Liver (tissue), 3 donors: ENCODE results near the gene DSCAML1.

ENCODE experiments used
- ATF3 ChIP-seq: IDR thresholded peaks from 2 replicates; pipeline ENCODE4 v1.6.1; 2016; ENCODE audit warnings: antibody characterized with exemption
- CTCF ChIP-seq: fragments of 150-350 bp; IDR thresholded peaks from 2 replicates; pipeline ENCODE4 v1.5.1; 2017; ENCODE audit warnings: improper control_type of control experiment, low read depth, low read length; ENCODE audit not compliant: missing input control
- EGR1 ChIP-seq, 2 donors: IDR thresholded peaks; 2 replicates each; pipeline ENCODE4 v1.6.1; 2016 to 2018; ENCODE audit warnings: antibody characterized with exemption in 2 of 2, low read depth in 2 of 2
- FOXA1 ChIP-seq: IDR thresholded peaks from 2 replicates; pipeline ENCODE4 v1.6.1; 2016; ENCODE audit warnings: antibody characterized with exemption
- GABPA ChIP-seq, 2 donors: IDR thresholded peaks in 1 of 2; conservative IDR thresholded peaks in 1 of 2; 2 replicates each; pipeline ENCODE4 v1.6.1; 2016; ENCODE audit warnings: antibody characterized with exemption in 2 of 2, mild to moderate bottlenecking in 1 of 2, moderate library complexity in 1 of 2
- HNF4A ChIP-seq, 2 donors: conservative IDR thresholded peaks; 2 replicates each; pipeline ENCODE4 v1.6.1; 2016; ENCODE audit warnings: antibody characterized with exemption in 2 of 2, mild to moderate bottlenecking in 2 of 2
- JUND ChIP-seq, 2 donors: IDR thresholded peaks; 2 replicates each; pipeline ENCODE4 v1.6.1; 2016; ENCODE audit warnings: antibody characterized with exemption in 2 of 2
- MAX ChIP-seq: IDR thresholded peaks from 2 replicates; pipeline ENCODE4 v1.6.1; 2016; ENCODE audit warnings: antibody characterized with exemption
- REST ChIP-seq: IDR thresholded peaks from 2 replicates; pipeline ENCODE4 v1.6.1; 2016; ENCODE audit warnings: antibody characterized with exemption, mild to moderate bottlenecking
- RXRA ChIP-seq, 2 donors: IDR thresholded peaks; 2 replicates each; pipeline ENCODE4 v1.6.1; 2017 to 2018; ENCODE audit warnings: antibody characterized with exemption in 2 of 2, mild to moderate bottlenecking in 1 of 2
- TAF1 ChIP-seq: conservative IDR thresholded peaks from 2 replicates; pipeline ENCODE4 v1.6.1; 2016; ENCODE audit warnings: antibody characterized with exemption, mild to moderate bottlenecking
- YY1 ChIP-seq: IDR thresholded peaks from 2 replicates; pipeline ENCODE4 v1.6.1; 2016; ENCODE audit warnings: antibody characterized with exemption, mild to moderate bottlenecking
- ZBTB33 ChIP-seq: IDR thresholded peaks from 2 replicates; pipeline ENCODE4 v1.6.1; 2016; ENCODE audit warnings: antibody characterized with exemption
- donor health status: healthy.
- donor health status: healthy.

- no peak for TF ChIP-seq CTCF
- TF ChIP-seq TAF1: no peak
- TF ChIP-seq FOXA1: no peak
- TF ChIP-seq YY1: no peak
- no peak for TF ChIP-seq JUND (IDR thresholded peaks at IDR 0.05)
- TF ChIP-seq ZBTB33: no peak
- TF ChIP-seq ATF3: no peak
- no peak for TF ChIP-seq REST
- TF ChIP-seq EGR1 (IDR thresholded peaks at IDR 0.05; ENCODE audit: low read depth in 2 of 2): no peak
- no peak for TF ChIP-seq RXRA (IDR thresholded peaks at IDR 0.05)
- no peak for TF ChIP-seq GABPA (IDR thresholded peaks at IDR 0.05 in 1 of 2, conservative IDR thresholded peaks at IDR 0.05 in 1 of 2)
- no peak for TF ChIP-seq MAX
- TF ChIP-seq HNF4A (conservative IDR thresholded peaks at IDR 0.05): no peak
Measured at GRCh38 chr11:117582433-117582832, 214.6 kb downstream of the DSCAML1 start.
